Measurements from ENCODE around the gene TSC2. TPM values are rescaled to one million over a fixed set of nuclear protein-coding genes. Genes with fewer than 3 reads are reported as not detected.
A peak's percentile ranks its signal among the peaks of the same experiment; 100 is the strongest.

TSC2 gene
- total and polyA plus RNA-seq, 10 donors, result 20.7 to 185 (median 93.8) TPM

DNA sequence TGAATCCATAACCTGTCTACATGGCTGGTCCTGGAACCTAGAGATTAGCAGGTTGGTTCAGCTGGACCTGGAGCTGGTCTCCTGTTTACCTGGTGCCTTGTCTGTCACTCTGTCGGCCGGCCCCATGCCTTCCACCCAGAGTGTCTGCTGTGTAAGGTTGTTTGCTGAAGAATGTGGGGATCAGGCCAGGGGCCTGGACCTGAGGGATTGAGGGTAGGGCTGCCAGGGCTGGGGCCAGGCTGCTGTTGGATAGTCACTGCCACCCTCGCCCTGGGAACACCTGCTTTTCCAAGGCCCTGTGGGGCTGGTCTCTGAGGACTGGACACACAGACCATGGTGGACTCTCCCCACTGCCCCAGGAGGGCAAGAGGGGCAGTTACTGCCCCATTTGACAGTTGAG is 19.6 kb upstream of the TSC2 start:
- no peak for TF ChIP-seq POLR2A (IDR thresholded peaks at IDR 0.05)
- H3K36me3 ChIP-seq, result peaks cover 0 to 15% (median 0%) of the 10 kb centered on the region in 6 donors
- peak overlapping the region; percentile 43 to 87 (median 69) for H3K4me3 ChIP-seq
- no peak for DNase-seq
- WGBS, 5 donors, result 55 to 79% (median 76%) methylated on average over 2 to 3 of the region's 3 CpGs
- H3K9me3 ChIP-seq, result no peaks in the 10 kb centered on the region
- peaks cover 19 to 98% (median 84%) of the 10 kb centered on the region in 6 donors for H3K4me1 ChIP-seq
- intact Hi-C loops (cut with DNase I; ENCODE audit: low total_unique reads), result loop anchor here (5.0 kb wide), 1 partner anchor 124 kb away; no protein-coding TSS in a partner anchor
- peak overlapping the region in 6 of 8 donors; percentile 3 to 90 (median 87) for H3K27ac ChIP-seq
- peaks cover 0 to 48% (median 7%) of the 10 kb centered on the region in 7 donors for H3K27me3 ChIP-seq (replicated peaks in 1 of 7)

DNA sequence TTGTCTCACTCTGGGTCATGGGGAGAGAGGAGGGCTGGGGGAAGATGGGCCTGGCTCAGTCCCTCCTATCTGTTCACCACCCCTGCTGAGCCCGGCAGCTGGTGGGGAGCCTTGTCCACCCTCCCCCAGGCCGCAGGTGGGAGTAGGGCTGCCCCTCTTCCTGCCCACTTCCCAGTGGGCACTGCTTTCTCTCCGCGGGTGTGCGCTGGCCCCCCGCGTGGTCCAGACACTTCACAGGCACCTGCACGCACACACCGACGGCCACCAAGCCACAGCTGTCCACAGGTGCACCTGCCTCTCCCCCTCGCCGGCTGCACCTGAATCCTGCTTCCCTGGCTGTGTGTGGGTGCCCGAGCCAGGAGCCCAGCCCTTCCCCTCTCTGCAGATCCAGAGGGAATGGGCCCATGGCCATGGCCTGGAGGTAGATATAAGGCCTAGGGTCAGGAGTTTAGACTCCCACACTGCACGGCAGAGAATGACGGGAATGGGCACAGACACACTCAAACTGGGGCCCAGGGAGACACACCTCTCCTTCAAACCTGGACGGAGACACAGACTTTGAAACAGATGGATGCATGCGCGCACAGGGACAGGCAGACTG is 19.1 kb upstream of the TSC2 start:
- H3K4me1 ChIP-seq, result peaks cover 14 to 98% (median 84%) of the 10 kb centered on the region in 6 donors
- intact Hi-C loops (cut with DNase I; ENCODE audit: low total_unique reads), result loop anchor here (5.0 kb wide), 1 partner anchor 124 kb away; no protein-coding TSS in a partner anchor
- no peak for DNase-seq
- H3K4me3 ChIP-seq, result peak overlapping the region in 7 of 8 donors; percentile 56 to 87 (median 70)
- TF ChIP-seq, protein P1, sequence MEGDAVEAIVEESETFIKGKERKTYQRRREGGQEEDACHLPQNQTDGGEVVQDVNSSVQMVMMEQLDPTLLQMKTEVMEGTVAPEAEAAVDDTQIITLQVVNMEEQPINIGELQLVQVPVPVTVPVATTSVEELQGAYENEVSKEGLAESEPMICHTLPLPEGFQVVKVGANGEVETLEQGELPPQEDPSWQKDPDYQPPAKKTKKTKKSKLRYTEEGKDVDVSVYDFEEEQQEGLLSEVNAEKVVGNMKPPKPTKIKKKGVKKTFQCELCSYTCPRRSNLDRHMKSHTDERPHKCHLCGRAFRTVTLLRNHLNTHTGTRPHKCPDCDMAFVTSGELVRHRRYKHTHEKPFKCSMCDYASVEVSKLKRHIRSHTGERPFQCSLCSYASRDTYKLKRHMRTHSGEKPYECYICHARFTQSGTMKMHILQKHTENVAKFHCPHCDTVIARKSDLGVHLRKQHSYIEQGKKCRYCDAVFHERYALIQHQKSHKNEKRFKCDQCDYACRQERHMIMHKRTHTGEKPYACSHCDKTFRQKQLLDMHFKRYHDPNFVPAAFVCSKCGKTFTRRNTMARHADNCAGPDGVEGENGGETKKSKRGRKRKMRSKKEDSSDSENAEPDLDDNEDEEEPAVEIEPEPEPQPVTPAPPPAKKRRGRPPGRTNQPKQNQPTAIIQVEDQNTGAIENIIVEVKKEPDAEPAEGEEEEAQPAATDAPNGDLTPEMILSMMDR (IDR thresholded peaks at IDR 0.05 in 8 of 11, conservative IDR thresholded peaks at IDR 0.05 in 3 of 11), result no peak
- TF ChIP-seq POLR2A (IDR thresholded peaks at IDR 0.05) (no peak), POLR2AphosphoS5 (IDR thresholded peaks at IDR 0.05) (no peak)
- 53 to 72% (median 69%) methylated on average over 17 to 18 of the region's 18 CpGs for WGBS, 5 donors
- H3K36me3 ChIP-seq, result peaks cover 0 to 15% (median 0%) of the 10 kb centered on the region in 6 donors
- H3K27ac ChIP-seq, result peak overlapping the region in 6 of 8 donors; percentile 3 to 90 (median 87)
- H3K9me3 ChIP-seq, result no peaks in the 10 kb centered on the region
- peaks cover 0 to 48% (median 7%) of the 10 kb centered on the region in 7 donors for H3K27me3 ChIP-seq (replicated peaks in 1 of 7)

DNA sequence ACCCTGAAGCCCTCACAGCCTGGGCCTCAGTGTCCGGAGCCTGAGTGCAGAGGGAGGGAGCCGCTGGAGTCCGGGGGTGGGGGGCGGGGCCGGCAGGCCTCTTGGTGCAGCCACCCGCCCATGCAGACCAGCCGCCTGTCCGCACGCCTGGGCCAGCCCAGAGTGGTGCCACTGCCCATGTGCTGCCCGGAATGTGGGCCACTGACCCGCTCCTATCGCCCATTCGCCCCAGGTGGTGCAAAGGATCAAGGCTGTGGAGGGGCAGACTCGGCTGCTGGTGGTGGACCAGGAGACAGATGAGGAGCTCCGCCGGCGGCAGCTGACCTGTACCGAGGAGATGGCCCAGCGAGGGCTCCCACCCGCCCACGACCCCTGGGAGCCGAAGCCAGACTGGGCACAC is 18.4 kb upstream of the TSC2 start:
- Histone ChIP-seq H3K4me3 (peak overlapping the region in 6 of 8 donors; percentile 66 to 87 (median 71)), H3K27ac (peak overlapping the region in 6 of 8 donors; percentile 80 to 90 (median 86))

DNA sequence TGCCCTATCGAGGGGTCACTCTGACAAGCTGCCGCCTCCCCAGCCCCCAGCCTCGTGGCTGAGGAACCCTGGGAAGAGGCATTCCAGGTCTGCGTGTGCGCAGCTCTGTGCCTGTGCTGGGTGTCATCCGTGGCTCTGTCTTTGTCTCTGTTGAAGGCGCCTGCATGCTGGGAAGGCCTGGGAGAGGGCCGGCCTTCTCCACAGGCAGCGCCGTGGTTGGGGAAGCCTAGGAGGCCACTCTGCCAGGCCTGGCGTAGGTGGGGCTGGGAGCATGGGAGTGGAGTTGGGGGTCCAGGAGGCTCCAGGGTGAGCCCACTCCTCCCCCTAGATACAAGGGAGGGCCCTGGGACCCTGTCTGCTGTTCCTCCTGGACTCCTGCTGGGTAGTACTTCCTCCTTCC is 17.7 kb upstream of the TSC2 start:
- WGBS, 5 donors, result 52 to 85% (median 76%) methylated on average over 7 to 11 of the region's 11 CpGs
- peaks cover 0 to 41% (median 7%) of the 10 kb centered on the region in 7 donors for H3K27me3 ChIP-seq (replicated peaks in 1 of 7)
- intact Hi-C loops (cut with DNase I; ENCODE audit: low total_unique reads), result no loop called here

More for the DNA sequence above, 18.4 kb upstream of the TSC2 start:
- Histone ChIP-seq H3K4me1 (peaks cover 8 to 96% (median 82%) of the 10 kb centered on the region in 6 donors), H3K27me3 (replicated peaks in 1 of 7) (peaks cover 0 to 48% (median 7%) of the 10 kb centered on the region in 7 donors), H3K9me3 (no peaks in the 10 kb centered on the region), H3K36me3 (peaks cover 0 to 15% (median 0%) of the 10 kb centered on the region in 6 donors)
- WGBS, 5 donors, result 60 to 85% (median 76%) methylated on average over 9 to 22 of the region's 22 CpGs
- intact Hi-C loops (cut with DNase I; ENCODE audit: low total_unique reads), result loop anchor here (5.0 kb wide), 1 partner anchor 123 kb away; no protein-coding TSS in a partner anchor
- TF ChIP-seq POLR2AphosphoS5 (IDR thresholded peaks at IDR 0.05) (no peak), POLR2A (IDR thresholded peaks at IDR 0.05) (no peak)
- TF ChIP-seq, protein P1 (IDR thresholded peaks at IDR 0.05 in 8 of 11, conservative IDR thresholded peaks at IDR 0.05 in 3 of 11), result no peak
- peak; percentile 75 for DNase-seq

DNA sequence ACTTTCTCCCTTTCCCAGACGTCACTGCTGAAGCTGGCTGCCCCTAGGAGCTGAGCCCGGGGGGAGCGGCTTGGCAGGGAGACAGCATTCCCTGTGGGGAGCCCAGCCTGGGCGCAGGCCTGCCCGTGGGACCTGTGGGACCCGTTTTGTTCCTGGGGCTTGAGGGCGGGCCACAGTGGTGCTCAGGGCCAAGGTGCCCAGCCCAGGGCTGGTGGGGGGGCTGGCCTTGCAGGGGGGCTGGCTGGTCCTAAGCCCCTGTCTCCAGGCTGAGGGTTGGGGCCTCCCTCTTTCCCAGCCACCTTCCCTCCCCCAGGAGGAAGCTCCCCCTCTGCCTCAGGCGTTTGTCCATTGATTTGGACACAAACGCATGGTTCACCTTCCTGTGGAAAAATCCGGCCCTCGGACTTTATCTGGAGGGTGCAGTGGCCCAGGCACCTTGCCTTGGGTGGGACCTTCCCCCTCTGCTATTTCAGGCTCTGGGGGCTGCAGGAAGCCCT is 16.7 kb upstream of the TSC2 start:
- Histone ChIP-seq H3K4me1 (peaks cover 16 to 95% (median 82%) of the 10 kb centered on the region in 6 donors), H3K9me3 (no peaks in the 10 kb centered on the region), H3K27ac (peak overlapping the region; percentile 15 to 90 (median 84)), H3K27me3 (replicated peaks in 1 of 7) (peaks cover 0 to 37% (median 7%) of the 10 kb centered on the region in 7 donors), H3K4me3 (peak overlapping the region in 1 of 8 donors; percentile 86), H3K36me3 (peaks cover 0 to 18% (median 0%) of the 10 kb centered on the region in 6 donors)
- TF ChIP-seq, protein P1 (IDR thresholded peaks at IDR 0.05 in 8 of 11, conservative IDR thresholded peaks at IDR 0.05 in 3 of 11), result no peak
- peak; percentile 46 to 77 (median 57) for TF ChIP-seq POLR2AphosphoS5 (IDR thresholded peaks at IDR 0.05)
- WGBS, 5 donors, result 44 to 67% (median 62%) methylated on average over 8 to 11 of the region's 11 CpGs
- intact Hi-C loops (cut with DNase I; ENCODE audit: low total_unique reads), result no loop called here
- peak; percentile 71 for DNase-seq

More for the DNA sequence above, 17.7 kb upstream of the TSC2 start:
- no peak for DNase-seq
- TF ChIP-seq POLR2A (IDR thresholded peaks at IDR 0.05), result no peak
- no peak for TF ChIP-seq POLR2AphosphoS5 (IDR thresholded peaks at IDR 0.05)
- Histone ChIP-seq H3K4me1 (peaks cover 8 to 95% (median 82%) of the 10 kb centered on the region in 6 donors), H3K36me3 (peaks cover 0 to 15% (median 0%) of the 10 kb centered on the region in 6 donors), H3K9me3 (no peaks in the 10 kb centered on the region), H3K4me3 (peak overlapping the region in 5 of 8 donors; percentile 0 to 87 (median 70)), H3K27ac (peak overlapping the region; percentile 15 to 90 (median 84))

Measured in spleen (tissue), 11 donors.